Keratinocyte (primary cell): ENCODE results near the gene HECA. TPM values are rescaled to one million over a fixed set of nuclear protein-coding genes. Genes with fewer than 3 reads are reported as not detected.

Source experiments
- DNase-seq: peaks from one replicate; pipeline ENCODE4 v3.0.0-alpha.2; 2011; ENCODE audit warnings: low read depth, missing footprints, low spot score
- FAIRE-seq: peaks from 2 replicates; lab custom pipeline; 2011; peaks lifted over from hg19 to GRCh38; lab: Jason Lieb, UNC
- H2AFZ ChIP-seq: 2 replicates; pipeline ENCODE4 v1.6.0; 2012; ENCODE audit warnings: low read length, control low read depth, inconsistent platforms; ENCODE audit not compliant: control insufficient read depth
- H3K27ac ChIP-seq: 2 replicates; pipeline ENCODE4 v1.5.1; 2011; ENCODE audit warnings: low read length; ENCODE audit not compliant: control insufficient read depth, insufficient read depth
- H3K27me3 ChIP-seq: 3 replicates; pipeline ENCODE4 v1.6.0; 2011; ENCODE audit warnings: low read length; ENCODE audit not compliant: control insufficient read depth, insufficient read depth; ENCODE audit errors: extremely low read depth
- H3K36me3 ChIP-seq, 2 experiments: 2 replicates in 1 of 2; 3 replicates in 1 of 2; pipeline ENCODE4 v1.5.1; 2011; ENCODE audit warnings: low read length in 2 of 2, mild to moderate bottlenecking in 1 of 2; ENCODE audit not compliant: control insufficient read depth in 2 of 2, insufficient read depth in 2 of 2; ENCODE audit errors: extremely low read depth in 1 of 2
- H3K4me1 ChIP-seq: 3 replicates; pipeline ENCODE4 v1.5.1; 2011; ENCODE audit warnings: low read length; ENCODE audit not compliant: control insufficient read depth, insufficient read depth; ENCODE audit errors: extremely low read depth
- H3K4me2 ChIP-seq: 3 replicates; pipeline ENCODE4 v1.6.0; 2011; ENCODE audit warnings: low read depth, low read length; ENCODE audit not compliant: control insufficient read depth, insufficient read depth; ENCODE audit errors: extremely low read depth
- H3K4me3 ChIP-seq, 3 experiments: fragments of 200-600 bp in 1 of 3; sonication (generic) in 1 of 3; 2 replicates in 2 of 3; 3 replicates in 1 of 3; pipeline ENCODE4 v1.5.1; 2011 to 2016; ENCODE audit warnings: low read length in 3 of 3, mild to moderate bottlenecking in 3 of 3, control low read depth in 2 of 3, inconsistent platforms in 1 of 3, low read depth in 1 of 3, mixed read lengths in 1 of 3, mixed run types in 1 of 3, moderate library complexity in 1 of 3; ENCODE audit not compliant: control insufficient read depth in 2 of 3, insufficient read depth in 2 of 3; ENCODE audit errors: extremely low read depth in 1 of 3
- H3K79me2 ChIP-seq: 2 replicates; pipeline ENCODE4 v1.6.0; 2012; ENCODE audit warnings: low read length; ENCODE audit not compliant: control insufficient read depth, insufficient read depth
- H3K9ac ChIP-seq: 3 replicates; pipeline ENCODE4 v1.6.0; 2011; ENCODE audit warnings: low read length; ENCODE audit not compliant: control insufficient read depth, insufficient read depth; ENCODE audit errors: extremely low read depth
- H3K9me1 ChIP-seq: 3 replicates; pipeline ENCODE4 v1.6.0; 2011; ENCODE audit warnings: low read length; ENCODE audit not compliant: control insufficient read depth, insufficient read depth; ENCODE audit errors: extremely low read depth
- H3K9me3 ChIP-seq: 2 replicates; pipeline ENCODE4 v1.5.1; 2012; ENCODE audit warnings: low read depth, low read length; ENCODE audit not compliant: control insufficient read depth
- H4K20me1 ChIP-seq: 3 replicates; pipeline ENCODE4 v1.6.0; 2011; ENCODE audit warnings: low read length; ENCODE audit not compliant: control insufficient read depth, insufficient read depth; ENCODE audit errors: extremely low read depth
- CTCF ChIP-seq, 3 experiments: IDR thresholded peaks in 1 of 3; conservative IDR thresholded peaks in 1 of 3; optimal IDR thresholded peaks in 1 of 3; 2 replicates in 2 of 3; 3 replicates in 1 of 3; pipeline versions ENCODE3 to v1.5.1; 2011; ENCODE audit warnings: low read length in 3 of 3, mild to moderate bottlenecking in 3 of 3, moderate library complexity in 2 of 3, control low read depth in 1 of 3, inconsistent platforms in 1 of 3; ENCODE audit not compliant: insufficient read depth in 2 of 3; ENCODE audit errors: extremely low read depth in 1 of 3
- EZH2 ChIP-seq: IDR thresholded peaks from one replicate; pipeline ENCODE4 v1.6.1; 2012; ENCODE audit warnings: inconsistent platforms, mild to moderate bottlenecking, low read length, moderate library complexity
- dilution Hi-C: fragments of 300-500 bp; cut with MboI; formaldehyde crosslinking; loops from one replicate; pipeline ENCODE4 v1.7.0; 2020; ENCODE audit warnings: low sequenced_read_pairs; ENCODE audit not compliant: extremely low pct_ligation_motif_present
- polyA plus RNA-seq, 5 experiments: library from polyadenylated mRNA; depleted of rRNA in 3 of 5; stranded (reverse) in 3 of 5; stranded (forward) in 1 of 5; unstranded in 1 of 5; fragments of >200 nt; gene quantifications; 1 replicate in 1 of 5; 2 replicates in 3 of 5; 3 replicates in 1 of 5; pipeline versions ENCODE4 v1.2.1 to v1.2.3, GENCODE V29; 2011 to 2012; ENCODE audit warnings: missing spikeins in 2 of 5, low read depth in 1 of 5, low replicate concordance in 1 of 5

The HECA gene
- polyA plus RNA-seq, 1 donor (not counting 4 experiments of a cell fraction or from before 2014, with no cell fraction given) = 12.3 TPM

GRCh38 chr6:139131736-139132280 is 3.1 kb upstream of the HECA start:
- FAIRE-seq (no peak), DNase-seq (no peak)
- Histone ChIP-seq H3K9me3 (no peaks in the 10 kb centered on the region), H3K4me2 (no peak overlapping the region), H3K9me1 (no peaks in the 10 kb centered on the region), H2AFZ (no peak overlapping the region), H3K9ac (no peak overlapping the region), H4K20me1 (no peaks in the 10 kb centered on the region), H3K27me3 (no peaks in the 10 kb centered on the region), H3K36me3 (no peaks in the 10 kb centered on the region), H3K4me1 (peaks cover 15% of the 10 kb centered on the region), H3K79me2 (no peaks in the 10 kb centered on the region), H3K4me3 (no peak overlapping the region), H3K27ac (no peak overlapping the region)
- no peak for TF ChIP-seq EZH2
- no peak for TF ChIP-seq CTCF (optimal IDR thresholded peaks at IDR 0.05 in 1 of 3, IDR thresholded peaks at IDR 0.05 in 1 of 3, conservative IDR thresholded peaks at IDR 0.05 in 1 of 3; ENCODE audit: extremely low read depth in 1 of 3, insufficient read depth in 2 of 3, low read length in 3 of 3)
- dilution Hi-C loops = no loop called here

GRCh38 chr6:139133262-139134063 is 1.4 kb upstream of the HECA start:
- Histone ChIP-seq H3K79me2 (peaks cover 11% of the 10 kb centered on the region), H3K9me3 (no peaks in the 10 kb centered on the region), H3K4me1 (peaks cover 22% of the 10 kb centered on the region), H3K9me1 (no peaks in the 10 kb centered on the region), H3K4me3 (peak overlapping the region; percentile 15 to 73 (median 34)), H3K27ac (peak overlapping the region; percentile 32), H3K9ac (peak overlapping the region; percentile 40), H4K20me1 (no peaks in the 10 kb centered on the region), H2AFZ (peak overlapping the region; percentile 75), H3K4me2 (peak overlapping the region; percentile 82), H3K36me3 (peaks cover 0 to 3% of the 10 kb centered on the region in 2 experiments), H3K27me3 (no peaks in the 10 kb centered on the region)
- DNase-seq = no peak
- no peak for TF ChIP-seq EZH2
- TF ChIP-seq CTCF (optimal IDR thresholded peaks at IDR 0.05 in 1 of 3, IDR thresholded peaks at IDR 0.05 in 1 of 3, conservative IDR thresholded peaks at IDR 0.05 in 1 of 3; ENCODE audit: extremely low read depth in 1 of 3, insufficient read depth in 2 of 3, low read length in 3 of 3) = peak in 1 of 3 experiments; percentile 3
- FAIRE-seq = peak; percentile 94
- dilution Hi-C loops = no loop called here
